A549 (cell line): ENCODE measurements around the gene TSSC4. TPM values are rescaled to one million over a fixed set of nuclear protein-coding genes. Genes with fewer than 3 reads are reported as not detected.

Source experiments
- ATAC-seq, 2 experiments: fragments of 200-7000 bp in 1 of 2; fragments of >200 bp in 1 of 2; cut with Nextera tagmentation in 1 of 2; cut with Tn5 transposase in 1 of 2; 3 replicates each; pipeline versions ENCODE4 v1.8.0 to v1.9.1; 2018 to 2020; ENCODE audit warnings: mild to moderate bottlenecking in 1 of 2, moderate library complexity in 1 of 2
- CTCF ChIA-PET: fragments of 300-600 bp; sonication (Branson Sonifier 250); formaldehyde crosslinking; extraction: SDS; loops from one replicate; lab custom pipeline; 2021; ENCODE audit warnings: antibody characterized with exemption, inconsistent platforms; lab: Yijun Ruan, JAX
- POLR2A ChIA-PET: fragments of 350-600 bp; formaldehyde crosslinking; extraction: SDS; loops from one replicate; lab custom pipeline; 2021; ENCODE audit warnings: antibody characterized with exemption, inconsistent platforms; lab: Yijun Ruan, JAX
- DNase-seq, 2 experiments: peaks; one replicate each; pipeline versions ENCODE4 v3.0.0 to v3.0.0-alpha.2; 2011 to 2016; ENCODE audit warnings: low read depth in 1 of 2, low spot score in 1 of 2
- FAIRE-seq: peaks from 2 replicates; lab custom pipeline; 2011; peaks lifted over from hg19 to GRCh38; lab: Jason Lieb, UNC
- H3K27ac ChIP-seq, 2 experiments: fragments of >200 bp; sonication (Bioruptor Twin); formaldehyde crosslinking; 3 replicates each; pipeline ENCODE4 v1.5.1; 2016 to 2017
- H3K4me1 ChIP-seq: fragments of >200 bp; sonication (Bioruptor Twin); formaldehyde crosslinking; 3 replicates; pipeline ENCODE4 v1.6.1; 2016
- H3K4me2 ChIP-seq: fragments of >200 bp; sonication (Bioruptor Twin); formaldehyde crosslinking; 3 replicates; pipeline ENCODE4 v1.6.1; 2016
- H3K4me3 ChIP-seq: fragments of >200 bp; sonication (Bioruptor Twin); formaldehyde crosslinking; 3 replicates; pipeline ENCODE4 v1.5.1; 2016
- H3K9me3 ChIP-seq: fragments of >200 bp; sonication (Bioruptor Twin); formaldehyde crosslinking; 3 replicates; pipeline ENCODE4 v1.6.1; 2016
- FOSB ChIP-seq: fragments of 250-450 bp; sonication (Bioruptor Pico); IDR thresholded peaks from 2 replicates; pipeline ENCODE4 v1.5.0; 2020; ENCODE audit warnings: mild to moderate bottlenecking, moderate library complexity
- HDAC2 ChIP-seq: fragments of 200-600 bp; sonication (generic); IDR thresholded peaks from 2 replicates; pipeline ENCODE4 v1.6.1; 2016
- HOXA7 ChIP-seq: fragments of 250-450 bp; sonication (Bioruptor Pico); IDR thresholded peaks from 2 replicates; pipeline ENCODE4 v1.5.0; 2020; ENCODE audit warnings: mild to moderate bottlenecking, moderate library complexity
- HOXB13 ChIP-seq: fragments of 250-450 bp; sonication (Bioruptor Pico); IDR thresholded peaks from 2 replicates; pipeline ENCODE4 v1.5.0; 2020; ENCODE audit warnings: low read depth, mild to moderate bottlenecking, moderate library complexity
- JUN ChIP-seq, 2 experiments: fragments of >200 bp; sonication (Bioruptor Twin); formaldehyde crosslinking; IDR thresholded peaks; 2 replicates in 1 of 2; 3 replicates in 1 of 2; pipeline ENCODE4 v1.6.1; 2016 to 2017
- JUNB ChIP-seq: fragments of >200 bp; sonication (Bioruptor Twin); formaldehyde crosslinking; IDR thresholded peaks from 2 replicates; pipeline ENCODE4 v1.6.1; 2016
- KDM1A ChIP-seq: fragments of 200-600 bp; sonication (generic); IDR thresholded peaks from 2 replicates; pipeline ENCODE4 v1.6.1; 2016; ENCODE audit warnings: low read depth, mild to moderate bottlenecking
- KDM5A ChIP-seq: fragments of 200-600 bp; sonication (generic); IDR thresholded peaks from 2 replicates; pipeline ENCODE4 v1.6.1; 2016; ENCODE audit warnings: antibody characterized with exemption, mild to moderate bottlenecking
- MYC ChIP-seq: IDR thresholded peaks from 2 replicates; pipeline ENCODE4 v1.6.1; 2012; ENCODE audit warnings: mild to moderate bottlenecking, inconsistent platforms, low read length, improper control_type of control experiment, borderline replicate concordance
- NPAS2 ChIP-seq: fragments of 250-450 bp; sonication (Bioruptor Pico); IDR thresholded peaks from 2 replicates; pipeline ENCODE4 v1.8.0; 2022; ENCODE audit warnings: mild to moderate bottlenecking, moderate library complexity, borderline replicate concordance
- RARB ChIP-seq: fragments of 250-450 bp; sonication (Bioruptor Pico); IDR thresholded peaks from 2 replicates; pipeline ENCODE4 v1.8.0; 2021; ENCODE audit warnings: mild to moderate bottlenecking, moderate library complexity
- RFX5 ChIP-seq: fragments of 450-650 bp; IDR thresholded peaks from 2 replicates; pipeline ENCODE4 v1.7.1; 2014; ENCODE audit warnings: antibody characterized with exemption, mild to moderate bottlenecking, moderate library complexity
- SMC3 ChIP-seq: fragments of >200 bp; sonication (Bioruptor Twin); formaldehyde crosslinking; IDR thresholded peaks from 3 replicates; pipeline ENCODE4 v1.6.1; 2018; ENCODE audit warnings: inconsistent platforms
- SREBF2 ChIP-seq: fragments of 450-650 bp; IDR thresholded peaks from 2 replicates; pipeline ENCODE4 v1.6.1; 2014; ENCODE audit warnings: mild to moderate bottlenecking, moderate library complexity
- TFCP2L1 ChIP-seq: fragments of 250-450 bp; sonication (Bioruptor Pico); IDR thresholded peaks from 2 replicates; pipeline ENCODE4 v1.5.0; 2021; ENCODE audit warnings: mild to moderate bottlenecking
- TP53 ChIP-seq: fragments of 250-450 bp; sonication (Bioruptor Pico); IDR thresholded peaks from 2 replicates; pipeline ENCODE4 v1.5.0; 2021; ENCODE audit warnings: mild to moderate bottlenecking, moderate library complexity
- ZC3H11A ChIP-seq: fragments of 450-650 bp; IDR thresholded peaks from 2 replicates; pipeline ENCODE4 v1.6.1; 2014; ENCODE audit warnings: antibody characterized with exemption, mild to moderate bottlenecking
- ZSCAN20 ChIP-seq: fragments of 250-450 bp; sonication (Bioruptor Pico); IDR thresholded peaks from 2 replicates; pipeline ENCODE4 v1.8.0; 2022; ENCODE audit warnings: mild to moderate bottlenecking, moderate library complexity
- WGBS: methylation state at CpG from one replicate; pipeline ENCODE4 v1.1.6; 2017; ENCODE audit errors: missing lambda C conversion rate; 5-methylcytosine and 5-hydroxymethylcytosine counted together
- polyA plus RNA-seq, 4 experiments: library from polyadenylated mRNA; depleted of rRNA in 3 of 4; stranded (reverse); fragments of >200 nt; fragmentation: RNase III in 1 of 4; extraction: RNeasy Plus Mini Kit Qiagen cat#74134 plus additional on column Dnase treatment in 1 of 4; gene quantifications; 2 replicates in 3 of 4; 3 replicates in 1 of 4; pipeline ENCODE4 v1.2.3, GENCODE V29; 2011 to 2017
- TF ChIP-seq, protein P1 (sequence below): fragments of 200-600 bp; sonication (generic); IDR thresholded peaks from 2 replicates; pipeline ENCODE4 v1.6.1; 2016; ENCODE audit warnings: antibody characterized with exemption, mild to moderate bottlenecking, moderate library complexity
- TF ChIP-seq, protein P2 (sequence below): fragments of >200 bp; sonication (Bioruptor Twin); formaldehyde crosslinking; IDR thresholded peaks from 2 replicates; pipeline ENCODE4 v1.6.1; 2016

The TSSC4 gene
- polyA plus RNA-seq, 2 of the 4 experiments (the other 2 are of a cell fraction): 21.8 to 45.5 TPM

DNA sequence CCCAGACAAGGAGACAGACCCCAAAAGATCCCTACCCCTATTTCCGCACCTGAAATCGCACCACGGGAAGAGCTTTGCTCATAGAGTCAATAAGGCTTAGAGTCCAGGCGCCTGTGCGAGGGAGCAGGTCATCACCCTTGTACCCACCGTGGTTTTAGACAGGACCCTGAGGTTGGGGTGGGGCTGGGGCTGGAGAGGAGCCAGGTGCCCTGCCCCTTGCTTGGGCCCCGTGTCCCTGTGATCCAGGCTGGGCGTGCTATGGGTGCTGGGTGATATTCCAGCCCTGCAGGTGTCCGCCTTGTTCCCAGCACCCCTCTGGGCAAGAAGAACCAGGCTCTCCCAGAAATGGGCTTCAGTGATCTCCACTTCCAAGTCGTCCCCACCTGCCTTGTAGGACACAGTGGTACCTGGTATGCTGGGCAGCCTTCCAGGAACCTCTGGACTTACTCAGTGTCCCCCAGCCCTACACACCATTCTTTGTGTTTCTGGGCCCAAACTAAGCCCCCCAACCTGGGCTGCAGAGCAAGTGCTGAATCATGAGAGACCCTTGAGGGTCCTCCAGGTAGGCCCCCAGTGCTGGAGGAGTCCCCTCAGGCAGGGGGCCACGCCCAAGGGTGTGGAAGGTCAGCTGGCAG lies 18.9 kb upstream of the TSSC4 start:
- 83% methylated on average over 7 of the region's 11 CpGs for WGBS
- no peak for DNase-seq
- TF ChIP-seq JUNB: no peak
- Histone ChIP-seq H3K9me3 (no peaks in the 10 kb centered on the region), H3K4me2 (no peak overlapping the region), H3K27ac (no peak overlapping the region), H3K4me1 (peaks cover 47% of the 10 kb centered on the region), H3K4me3 (no peak overlapping the region)
- FAIRE-seq: no peak
- ChIA-PET POLR2A (interaction anchor here (0.5 kb wide), 1 partner anchor 33 kb away, joined by 3 read pairs; no protein-coding TSS in a partner anchor), CTCF (interaction anchor here (1.1 to 4.4 kb wide), 5 partner anchors 9 to 187 kb away, joined by 3 to 17 read pairs (median 13); partner anchors contain the start of gene TSSC4)
- no peak for ATAC-seq

DNA sequence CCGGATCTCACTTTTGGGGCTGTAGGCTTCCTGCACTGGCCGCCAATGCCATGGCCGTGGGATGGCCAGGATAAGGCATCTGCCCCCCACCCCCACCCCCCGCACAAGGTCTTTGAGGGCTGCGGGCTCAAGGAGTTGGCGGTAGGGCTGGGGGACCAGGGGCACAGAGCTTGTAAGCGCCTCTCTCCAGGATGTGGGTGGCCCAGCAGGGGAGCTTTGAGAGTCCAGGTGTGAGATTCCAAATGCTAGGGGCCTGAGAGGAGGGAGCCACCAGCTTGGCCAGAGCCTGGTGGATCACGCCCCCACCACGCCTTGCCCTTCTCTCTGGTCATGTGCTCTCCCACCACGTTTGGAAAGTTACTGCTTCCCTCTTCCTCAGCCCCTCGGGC lies 18.4 kb upstream of the TSSC4 start:
- Histone ChIP-seq H3K9me3 (no peaks in the 10 kb centered on the region), H3K27ac (no peak overlapping the region), H3K4me1 (peaks cover 44% of the 10 kb centered on the region), H3K4me3 (no peak overlapping the region), H3K4me2 (no peak overlapping the region)
- TF ChIP-seq RARB (no peak), TP53 (CRISPR knock-in tag) (no peak), HOXA7 (no peak), TFCP2L1 (CRISPR knock-in tag) (no peak), RFX5 (no peak), JUN (IDR thresholded peaks at IDR 0.05) (no peak), ZSCAN20 (CRISPR knock-in tag) (no peak), KDM1A (no peak), HDAC2 (no peak), FOSB (CRISPR knock-in tag) (no peak), HOXB13 (CRISPR knock-in tag) (no peak), NPAS2 (CRISPR knock-in tag) (no peak), SMC3 (no peak), MYC (no peak), KDM5A (no peak), ZC3H11A (no peak), SREBF2 (no peak)
- TF ChIP-seq, protein P1, sequence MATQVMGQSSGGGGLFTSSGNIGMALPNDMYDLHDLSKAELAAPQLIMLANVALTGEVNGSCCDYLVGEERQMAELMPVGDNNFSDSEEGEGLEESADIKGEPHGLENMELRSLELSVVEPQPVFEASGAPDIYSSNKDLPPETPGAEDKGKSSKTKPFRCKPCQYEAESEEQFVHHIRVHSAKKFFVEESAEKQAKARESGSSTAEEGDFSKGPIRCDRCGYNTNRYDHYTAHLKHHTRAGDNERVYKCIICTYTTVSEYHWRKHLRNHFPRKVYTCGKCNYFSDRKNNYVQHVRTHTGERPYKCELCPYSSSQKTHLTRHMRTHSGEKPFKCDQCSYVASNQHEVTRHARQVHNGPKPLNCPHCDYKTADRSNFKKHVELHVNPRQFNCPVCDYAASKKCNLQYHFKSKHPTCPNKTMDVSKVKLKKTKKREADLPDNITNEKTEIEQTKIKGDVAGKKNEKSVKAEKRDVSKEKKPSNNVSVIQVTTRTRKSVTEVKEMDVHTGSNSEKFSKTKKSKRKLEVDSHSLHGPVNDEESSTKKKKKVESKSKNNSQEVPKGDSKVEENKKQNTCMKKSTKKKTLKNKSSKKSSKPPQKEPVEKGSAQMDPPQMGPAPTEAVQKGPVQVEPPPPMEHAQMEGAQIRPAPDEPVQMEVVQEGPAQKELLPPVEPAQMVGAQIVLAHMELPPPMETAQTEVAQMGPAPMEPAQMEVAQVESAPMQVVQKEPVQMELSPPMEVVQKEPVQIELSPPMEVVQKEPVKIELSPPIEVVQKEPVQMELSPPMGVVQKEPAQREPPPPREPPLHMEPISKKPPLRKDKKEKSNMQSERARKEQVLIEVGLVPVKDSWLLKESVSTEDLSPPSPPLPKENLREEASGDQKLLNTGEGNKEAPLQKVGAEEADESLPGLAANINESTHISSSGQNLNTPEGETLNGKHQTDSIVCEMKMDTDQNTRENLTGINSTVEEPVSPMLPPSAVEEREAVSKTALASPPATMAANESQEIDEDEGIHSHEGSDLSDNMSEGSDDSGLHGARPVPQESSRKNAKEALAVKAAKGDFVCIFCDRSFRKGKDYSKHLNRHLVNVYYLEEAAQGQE: no peak
- TF ChIP-seq, protein P2, sequence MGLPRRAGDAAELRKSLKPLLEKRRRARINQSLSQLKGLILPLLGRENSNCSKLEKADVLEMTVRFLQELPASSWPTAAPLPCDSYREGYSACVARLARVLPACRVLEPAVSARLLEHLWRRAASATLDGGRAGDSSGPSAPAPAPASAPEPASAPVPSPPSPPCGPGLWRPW: no peak
- no peak for FAIRE-seq
- ChIA-PET CTCF (interaction anchor here (0.7 to 4.4 kb wide), 7 partner anchors 10 to 188 kb away, joined by 3 to 17 read pairs (median 4); partner anchors contain the start of gene TSSC4), POLR2A (interaction anchor here (0.5 kb wide), 1 partner anchor 34 kb away, joined by 3 read pairs; no protein-coding TSS in a partner anchor)
- 52% methylated on average over 4 of the region's 11 CpGs for WGBS
- ATAC-seq: no peak
- no peak for DNase-seq
